ENCODE data around the gene HS6ST1.

HS6ST1 gene

GRCh38 chr2:128285329-128285931 is 33.2 kb downstream of the HS6ST1 start:
- no peak overlapping the region for H3K27ac ChIP-seq
- no peak for DNase-seq (ENCODE audit: low read depth, low spot score)

GRCh38 chr2:128284841-128285240 is 33.8 kb downstream of the HS6ST1 start:
- no peak overlapping the region for H3K27ac ChIP-seq
- no peak for DNase-seq (ENCODE audit: low read depth, low spot score)

- DNase-seq (ENCODE audit: low read depth, low spot score), result no peak
These were observed 34.6 kb downstream of the HS6ST1 start for GRCh38 chr2:128284037-128284441.

DNA sequence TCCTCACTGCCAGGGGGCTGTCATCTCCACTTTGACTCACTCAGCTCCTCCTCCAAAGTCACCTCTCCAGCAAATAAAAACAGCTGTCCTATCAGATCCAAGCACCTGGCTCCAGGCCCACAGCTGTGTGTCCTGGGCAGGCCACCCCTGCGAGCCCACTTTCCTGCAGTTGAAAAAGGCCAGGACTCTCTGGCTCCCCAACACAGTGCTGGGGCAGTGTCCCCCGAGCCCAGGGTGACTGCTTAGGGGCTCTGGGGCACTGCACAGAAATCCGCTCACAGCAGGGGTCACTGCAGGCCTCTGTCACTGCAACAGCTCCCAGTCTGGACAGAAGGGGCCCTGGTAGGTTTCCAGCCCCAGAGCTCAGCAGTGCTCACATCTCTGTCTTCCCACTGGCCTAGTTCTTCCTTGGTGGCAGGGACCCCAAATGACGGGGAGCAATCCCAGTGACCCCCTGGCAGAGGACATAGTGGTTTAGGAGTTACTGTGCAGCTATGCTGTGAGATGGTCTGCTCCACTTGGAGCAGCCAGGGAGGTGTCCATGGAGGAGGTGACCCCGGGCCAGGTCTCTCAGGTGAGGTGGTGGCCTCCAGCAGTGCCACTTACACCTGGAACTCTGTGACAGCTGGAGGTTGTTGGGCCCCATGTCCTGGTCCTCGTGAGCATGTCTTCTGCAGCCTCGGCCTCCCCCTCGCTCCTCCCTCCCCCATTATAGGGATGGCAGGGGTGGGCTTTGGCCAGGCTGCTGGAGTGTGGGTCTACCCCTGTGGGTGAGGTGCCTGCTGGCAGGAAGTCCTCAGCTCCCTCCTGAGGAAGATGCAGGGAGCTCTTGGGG is 35.5 kb downstream of the HS6ST1 start:
- DNase-seq (ENCODE audit: low read depth, low spot score), result no peak
- no peak overlapping the region for H3K27ac ChIP-seq

More at GRCh38 chr2:128284037-128284441, 34.6 kb downstream of the HS6ST1 start:
- no peak overlapping the region for H3K27ac ChIP-seq

DNA sequence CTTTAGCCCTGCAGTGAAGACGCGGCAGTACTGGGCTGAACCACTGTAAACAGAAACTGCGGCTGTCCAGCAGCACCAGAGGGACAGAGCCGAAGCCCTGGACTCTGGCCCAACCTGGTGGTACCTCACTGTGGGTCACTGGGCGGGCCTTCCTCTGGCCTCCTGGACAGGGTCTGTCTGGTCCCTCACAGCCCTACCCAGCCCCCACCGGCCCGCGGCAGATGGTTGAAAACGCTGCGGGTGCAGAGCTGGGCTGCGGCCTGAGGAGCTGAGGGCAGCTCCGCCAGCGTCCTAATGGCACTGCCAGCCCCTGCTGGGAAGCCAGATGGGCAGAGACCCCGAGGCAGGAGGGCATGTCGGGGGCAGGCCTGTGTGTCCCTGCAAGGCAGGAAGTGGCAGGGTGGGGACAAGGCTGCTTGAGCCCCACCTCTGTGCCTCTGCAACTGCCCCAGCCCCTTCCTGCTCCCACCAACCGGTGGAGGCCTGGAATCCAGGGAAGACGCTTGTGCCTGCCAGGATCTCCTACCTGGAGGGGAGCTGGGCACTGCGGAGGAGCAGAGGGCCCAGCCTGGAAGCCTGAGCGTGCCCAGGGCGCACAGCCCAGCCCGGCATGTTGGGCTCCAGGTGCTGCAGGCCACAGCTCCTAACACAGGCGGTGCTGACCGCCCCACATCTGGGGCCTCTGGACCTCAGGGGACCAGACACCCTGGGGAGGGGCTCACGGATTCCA is 36.3 kb downstream of the HS6ST1 start:
- no peak for DNase-seq (ENCODE audit: low read depth, low spot score)
- H3K27ac ChIP-seq, result no peak overlapping the region

GRCh38 chr2:128281852-128282245 is 36.8 kb downstream of the HS6ST1 start:
- DNase-seq (ENCODE audit: low read depth, low spot score), result no peak
- no peak overlapping the region for H3K27ac ChIP-seq

- no peak for DNase-seq (ENCODE audit: low read depth, low spot score)
- no peak overlapping the region for H3K27ac ChIP-seq
These were observed 37.8 kb downstream of the HS6ST1 start for GRCh38 chr2:128280901-128281321.

- DNase-seq (ENCODE audit: low read depth, low spot score), result no peak
- H3K27ac ChIP-seq, result no peak overlapping the region
These were observed 38.4 kb downstream of the HS6ST1 start for GRCh38 chr2:128280158-128280871.

DNA sequence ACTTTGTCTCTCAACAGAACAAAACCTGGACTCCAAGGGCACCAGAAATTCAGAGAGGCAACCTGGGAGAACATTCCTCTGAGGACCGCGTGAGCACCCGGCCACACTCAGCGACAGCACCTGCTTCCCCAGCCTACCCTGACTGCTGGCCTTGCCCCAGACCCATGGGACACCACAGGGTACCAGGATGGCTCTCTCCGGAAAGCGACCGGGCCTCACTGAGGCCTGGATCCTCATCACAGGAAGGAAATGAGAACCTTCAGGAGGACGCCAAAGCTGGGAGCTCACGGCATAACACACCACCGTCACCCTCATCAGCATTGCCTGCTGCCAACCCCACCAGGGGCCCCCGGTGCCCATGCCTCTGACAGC is 38.9 kb downstream of the HS6ST1 start:
- DNase-seq (ENCODE audit: low read depth, low spot score), result no peak
- no peak overlapping the region for H3K27ac ChIP-seq

GRCh38 chr2:128279009-128279408 is 39.7 kb downstream of the HS6ST1 start:
- H3K27ac ChIP-seq, result no peak overlapping the region
- no peak for DNase-seq (ENCODE audit: low read depth, low spot score)

DNA sequence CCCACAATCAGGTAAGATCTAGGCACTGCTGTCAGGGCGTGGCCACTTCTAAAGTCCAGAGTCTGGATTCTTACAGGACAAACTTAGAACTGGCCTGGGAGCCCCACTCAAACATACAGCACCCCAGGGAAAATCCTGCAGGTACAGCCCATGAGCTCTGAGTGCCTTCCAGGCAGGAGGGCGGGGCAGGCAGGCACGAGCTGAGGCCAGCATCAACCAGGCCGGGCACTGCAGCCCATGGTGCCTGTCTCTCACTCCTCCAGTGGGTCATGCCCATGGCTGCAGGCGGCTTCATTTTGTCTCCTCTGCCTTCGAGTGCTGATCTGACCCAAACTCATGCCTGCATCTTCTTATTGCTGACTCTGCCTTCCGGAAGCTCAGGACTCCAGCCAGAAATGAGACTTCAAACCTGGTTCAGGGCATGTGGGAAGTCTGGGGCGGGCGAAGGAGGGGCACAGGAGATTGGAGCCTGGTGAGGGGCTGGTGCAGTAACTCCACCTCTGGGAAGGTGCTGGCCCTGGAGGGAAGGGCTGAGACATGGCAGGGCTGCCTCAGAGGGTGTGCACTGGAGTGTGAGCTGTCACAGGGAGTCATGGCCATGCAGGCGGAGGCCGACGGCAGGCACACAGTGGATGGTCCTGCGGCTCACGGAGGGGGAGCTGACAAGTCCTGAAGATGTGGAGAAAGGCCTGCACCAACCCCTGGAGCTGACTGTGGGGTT is 40.5 kb downstream of the HS6ST1 start:
- no peak overlapping the region for H3K27ac ChIP-seq
- DNase-seq (ENCODE audit: low read depth, low spot score), result no peak

DNA sequence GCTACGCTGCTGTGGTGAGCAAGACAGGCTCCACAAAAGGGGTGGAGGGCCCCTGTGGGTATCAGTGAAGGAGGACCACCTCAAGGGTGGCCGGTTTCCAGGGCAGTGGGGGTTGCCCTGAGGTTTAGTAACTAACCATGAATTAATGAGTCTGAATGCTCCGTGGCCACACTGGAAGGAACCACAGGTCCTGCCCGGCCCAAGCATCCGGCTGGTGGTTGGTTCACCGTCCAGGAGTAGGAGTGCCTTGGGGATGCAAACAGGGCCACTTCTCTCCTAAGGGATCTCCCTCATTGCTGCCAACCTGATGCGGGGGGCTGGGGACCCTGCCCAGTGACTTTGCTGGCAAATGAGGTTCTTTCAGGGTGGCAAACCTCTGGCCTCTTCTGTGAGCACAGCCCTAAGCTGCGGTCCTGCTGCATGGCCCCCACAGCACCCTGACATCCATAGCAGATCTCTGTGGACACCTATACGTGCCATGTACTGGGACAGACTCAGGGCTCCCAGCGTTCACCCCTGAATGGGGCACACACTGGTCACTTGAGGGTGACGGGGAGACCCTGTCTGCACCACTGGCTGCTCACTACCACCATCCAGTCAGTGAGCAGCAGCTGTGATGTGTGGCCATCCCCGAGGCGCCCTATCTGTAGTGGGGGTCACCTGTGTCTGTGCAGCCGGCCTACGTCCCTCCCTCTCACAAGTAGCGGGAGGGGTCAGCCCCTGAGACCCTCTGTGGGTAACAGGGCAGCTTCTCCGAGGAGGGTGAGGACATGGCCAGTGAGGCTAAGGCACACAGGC is 41.6 kb downstream of the HS6ST1 start:
- H3K27ac ChIP-seq, result no peak overlapping the region
- DNase-seq (ENCODE audit: low read depth, low spot score), result no peak

GRCh38 chr2:128275498-128276045 is 43.1 kb downstream of the HS6ST1 start:
- H3K27ac ChIP-seq, result no peak overlapping the region
- DNase-seq (ENCODE audit: low read depth, low spot score), result no peak

GRCh38 chr2:128274218-128274617 is 44.5 kb downstream of the HS6ST1 start:
- H3K27ac ChIP-seq, result no peak overlapping the region
- no peak for DNase-seq (ENCODE audit: low read depth, low spot score)

DNA sequence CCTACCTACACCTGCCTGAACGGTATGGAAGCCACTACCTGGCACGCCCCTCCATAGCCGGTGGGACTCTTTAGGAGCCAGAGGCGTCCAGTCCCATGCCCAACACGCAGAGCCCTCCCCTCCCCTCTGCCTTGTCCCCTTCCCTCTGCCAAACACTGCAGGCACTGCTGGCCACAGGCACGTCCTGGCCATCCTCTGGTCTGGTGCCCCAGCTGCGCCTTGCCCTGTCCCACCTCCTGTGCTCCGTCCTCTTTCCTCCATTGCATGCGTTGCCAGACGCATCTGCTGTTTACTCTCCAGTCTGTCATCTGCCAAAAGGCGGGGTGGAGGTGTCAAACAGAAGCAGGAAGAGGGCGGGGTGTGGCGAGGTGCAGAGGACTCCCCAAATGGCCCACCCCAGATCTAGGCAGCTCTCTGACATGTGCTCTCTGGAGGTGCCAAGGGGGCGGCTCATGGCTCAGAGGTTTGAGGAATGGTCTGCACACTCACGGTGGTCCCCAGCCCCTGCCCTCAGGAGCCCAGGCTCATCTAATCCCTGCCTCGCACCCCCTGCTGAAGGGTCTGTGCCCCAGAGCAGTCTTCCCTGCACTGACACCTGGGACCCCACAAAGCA is 45.1 kb downstream of the HS6ST1 start:
- no peak overlapping the region for H3K27ac ChIP-seq
- DNase-seq (ENCODE audit: low read depth, low spot score), result no peak

GRCh38 chr2:128272601-128273468 is 45.8 kb downstream of the HS6ST1 start:
- H3K27ac ChIP-seq, result no peak overlapping the region
- no peak for DNase-seq (ENCODE audit: low read depth, low spot score)

DNA sequence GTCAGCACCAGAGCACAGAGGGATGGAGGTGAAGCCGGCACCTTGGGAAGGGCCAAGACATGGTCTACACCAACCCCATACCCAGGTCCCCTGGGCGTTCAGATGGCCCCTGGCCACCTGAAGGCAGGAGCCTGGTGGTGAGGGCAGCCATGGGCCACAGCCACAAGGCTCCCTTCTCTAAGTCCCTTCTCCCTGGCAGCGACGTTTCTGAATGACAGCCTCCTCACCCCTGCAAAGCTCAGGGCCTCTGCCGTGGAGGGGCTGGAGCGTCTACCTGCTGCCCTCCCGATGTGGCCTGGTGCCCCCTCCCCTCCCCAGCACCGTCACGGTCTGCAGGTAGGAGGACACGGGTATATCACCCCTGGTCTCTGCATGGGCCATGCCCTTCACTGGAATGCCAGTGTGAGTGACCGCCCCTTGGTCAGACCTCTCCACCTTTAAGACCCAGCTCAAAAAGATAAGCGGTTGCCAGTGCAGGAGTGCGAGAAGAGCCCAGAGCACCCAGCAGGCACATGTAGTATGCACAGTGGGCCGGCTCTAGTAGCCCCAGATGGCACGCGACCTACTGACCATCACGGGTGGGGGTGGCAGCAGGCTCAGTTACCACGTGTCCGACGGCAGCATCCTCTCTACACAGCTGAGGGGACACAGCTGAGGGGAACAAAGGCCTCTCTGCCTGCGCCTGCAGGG is 46.6 kb downstream of the HS6ST1 start:
- no peak overlapping the region for H3K27ac ChIP-seq

More for the DNA sequence above, 46.6 kb downstream of the HS6ST1 start:
- no peak for DNase-seq (ENCODE audit: low read depth, low spot score)

Measured in epithelial cell of prostate (primary cell).